GM23338 (cell line): ENCODE data around the gene SCAANT1. TPM values are rescaled to one million over a fixed set of nuclear protein-coding genes. Genes with fewer than 3 reads are reported as not detected.

ENCODE experiments used
- ATAC-seq: fragments of 200-7000 bp; cut with Tn5 transposase; 3 replicates; pipeline ENCODE4 v1.9.1; 2020
- DNase-seq: peaks from one replicate; pipeline ENCODE4 v3.0.0-alpha.2; 2015; ENCODE audit warnings: low spot score
- H2AFZ ChIP-seq: fragments of 200-600 bp; sonication (generic); 2 replicates; pipeline ENCODE4 v1.8.0; 2016; ENCODE audit warnings: antibody characterized with exemption, mild to moderate bottlenecking, moderate library complexity
- H3F3A ChIP-seq: fragments of 200-600 bp; sonication (generic); replicated peaks from 2 replicates; pipeline ENCODE4 v1.8.0; 2017; ENCODE audit warnings: antibody characterized with exemption, mixed run types, low read depth
- H3K27ac ChIP-seq: fragments of 200-600 bp; sonication (generic); 2 replicates; pipeline ENCODE4 v1.6.1; 2016; ENCODE audit warnings: low read depth
- H3K27me3 ChIP-seq: fragments of 200-600 bp; sonication (generic); 2 replicates; pipeline ENCODE4 v1.8.0; 2016; ENCODE audit warnings: mild to moderate bottlenecking, mixed run types, moderate library complexity; ENCODE audit not compliant: insufficient read depth
- H3K36me3 ChIP-seq: fragments of 200-600 bp; sonication (generic); 2 replicates; pipeline ENCODE4 v1.8.0; 2016; ENCODE audit warnings: mild to moderate bottlenecking; ENCODE audit not compliant: insufficient read depth
- H3K4me1 ChIP-seq: fragments of 200-600 bp; sonication (generic); 2 replicates; pipeline ENCODE4 v1.8.0; 2016; ENCODE audit warnings: mild to moderate bottlenecking, moderate library complexity; ENCODE audit not compliant: insufficient read depth
- H3K4me2 ChIP-seq: fragments of 200-600 bp; sonication (generic); 2 replicates; pipeline ENCODE4 v1.7.1; 2017; ENCODE audit warnings: mixed run types
- H3K4me3 ChIP-seq: fragments of 200-600 bp; sonication (generic); 2 replicates; pipeline ENCODE4 v1.6.1; 2016; ENCODE audit warnings: mixed run types
- H3K79me2 ChIP-seq: fragments of 200-600 bp; sonication (generic); replicated peaks from 2 replicates; pipeline ENCODE4 v1.8.0; 2017; ENCODE audit warnings: mild to moderate bottlenecking; ENCODE audit not compliant: insufficient read depth
- H3K9me2 ChIP-seq: fragments of 200-600 bp; sonication (generic); 2 replicates; pipeline ENCODE4 v1.8.0; 2017; ENCODE audit not compliant: insufficient read depth
- H4K20me1 ChIP-seq: fragments of 200-600 bp; sonication (generic); replicated peaks from 2 replicates; pipeline ENCODE4 v1.8.0; 2017; ENCODE audit warnings: mild to moderate bottlenecking; ENCODE audit not compliant: insufficient read depth
- H3K27ac Mint-ChIP-seq: 2 replicates; pipeline ENCODE4 v1.8.0; 2020; ENCODE audit warnings: inconsistent platforms, mild to moderate bottlenecking, moderate library complexity, mixed read lengths
- H3K27me3 Mint-ChIP-seq: 3 replicates; pipeline ENCODE4 v1.8.0; 2022; ENCODE audit warnings: low read depth, mild to moderate bottlenecking, moderate library complexity, mixed read lengths, inconsistent platforms; ENCODE audit not compliant: insufficient read depth, poor library complexity
- H3K36me3 Mint-ChIP-seq: 3 replicates; pipeline ENCODE4 v1.8.0; 2021; ENCODE audit warnings: low read depth, mild to moderate bottlenecking, inconsistent platforms, moderate library complexity, mixed read lengths
- H3K4me1 Mint-ChIP-seq: 3 replicates; pipeline ENCODE4 v1.8.0; 2020; ENCODE audit warnings: mild to moderate bottlenecking, inconsistent platforms, mixed read lengths
- H3K4me3 Mint-ChIP-seq: 3 replicates; pipeline ENCODE4 v1.8.0; 2021; ENCODE audit warnings: moderate library complexity, mild to moderate bottlenecking, inconsistent platforms, mixed read lengths
- H3K9me3 Mint-ChIP-seq: 3 replicates; pipeline ENCODE4 v1.8.0; 2020; ENCODE audit warnings: moderate library complexity, mild to moderate bottlenecking, inconsistent platforms, mixed read lengths
- NANOG ChIP-seq: IDR thresholded peaks from 2 replicates; pipeline ENCODE4 v1.6.1; 2016; ENCODE audit warnings: antibody characterized with exemption, borderline replicate concordance
- POLR2AphosphoS5 ChIP-seq: IDR thresholded peaks from 2 replicates; pipeline ENCODE4 v1.6.1; 2016; ENCODE audit warnings: antibody characterized with exemption, low read depth
- ZNF114 ChIP-seq: fragments of 250-450 bp; sonication (Bioruptor Pico); IDR thresholded peaks from 2 replicates; pipeline ENCODE4 v1.5.0; 2020; ENCODE audit warnings: mild to moderate bottlenecking, moderate library complexity
- polyA plus RNA-seq: library from polyadenylated mRNA; unstranded; fragments of >200 nt; fragmentation: Nextera tagmentation; extraction: Ambion mirVana; gene quantifications from 2 replicates; pipeline ENCODE4 v1.2.1, GENCODE V29; 2016
- total RNA-seq: library from RNA; depleted of rRNA; stranded (reverse); fragments of >200 nt; shearing (Covaris generic); gene quantifications from 2 replicates; pipeline ENCODE4 v1.2.3, GENCODE V29; 2014
- TF ChIP-seq, protein P1 (sequence below), 2 experiments: fragments of 200-600 bp in 1 of 2; sonication (generic) in 1 of 2; conservative IDR thresholded peaks; 2 replicates each; pipeline versions ENCODE4 v1.5.1 to v1.6.1; 2016 to 2017; ENCODE audit warnings: antibody characterized with exemption in 2 of 2, low read depth in 2 of 2, mild to moderate bottlenecking in 2 of 2, moderate library complexity in 1 of 2
- TF ChIP-seq, protein P2 (sequence below): IDR thresholded peaks from one replicate; pipeline ENCODE4 v1.6.1; 2018; ENCODE audit warnings: antibody characterized with exemption; ENCODE audit not compliant: unreplicated experiment

The SCAANT1 gene
- total and polyA plus RNA-seq, 2 experiments from 2014 or later = 1.2 TPM; not detected in 1

DNA sequence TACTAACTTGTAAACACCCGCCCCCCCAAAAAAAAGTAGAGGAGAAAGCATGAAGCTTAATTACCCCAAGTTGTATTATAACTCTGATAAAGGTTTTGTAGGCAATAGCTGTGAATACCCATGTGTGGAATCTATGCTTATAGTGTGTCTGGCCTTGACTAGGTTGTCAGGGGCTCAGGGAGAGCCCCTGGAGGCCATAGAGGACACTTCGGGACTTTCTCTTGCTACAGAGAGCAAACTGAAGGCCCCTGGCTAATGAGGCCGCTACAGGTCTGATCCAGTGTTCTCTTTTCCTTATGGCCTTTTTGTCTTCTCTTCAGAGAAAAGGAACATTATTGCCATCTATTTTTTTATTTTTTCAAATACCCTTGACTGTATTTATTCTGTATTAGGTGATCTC is 19.1 kb upstream of the SCAANT1 start:
- Mint-ChIP-seq H3K4me1 (peaks cover 43% of the 10 kb centered on the region), H3K9me3 (peaks cover 4% of the 10 kb centered on the region; the same call in 1 of the 3 replicates), H3K27ac (peak overlapping the region; percentile 0; the same call in 1 of the 2 replicates), H3K4me3 (no peak overlapping the region), H3K27me3 (no peaks in the 10 kb centered on the region), H3K36me3 (peaks cover 6% of the 10 kb centered on the region)
- Histone ChIP-seq H3K79me2 (peaks cover 60% of the 10 kb centered on the region), H3K36me3 (no peaks in the 10 kb centered on the region), H3K9me2 (no peaks in the 10 kb centered on the region), H3K27me3 (no peaks in the 10 kb centered on the region), H3K4me1 (peaks cover 22% of the 10 kb centered on the region; the same call in 1 of the 2 replicates), H3K27ac (peak overlapping the region; percentile 47; the same call in 1 of the 2 replicates), H2AFZ (no peak overlapping the region), H3K4me2 (no peak overlapping the region), H4K20me1 (peaks cover 6% of the 10 kb centered on the region; the same call in 1 of the 2 replicates), H3K4me3 (no peak overlapping the region), H3F3A (no peaks in the 10 kb centered on the region)
- ATAC-seq (peak; percentile 91), DNase-seq (peak; percentile 59)
- no peak for TF ChIP-seq ZNF114 (CRISPR knock-in tag)
- TF ChIP-seq, protein P1, sequence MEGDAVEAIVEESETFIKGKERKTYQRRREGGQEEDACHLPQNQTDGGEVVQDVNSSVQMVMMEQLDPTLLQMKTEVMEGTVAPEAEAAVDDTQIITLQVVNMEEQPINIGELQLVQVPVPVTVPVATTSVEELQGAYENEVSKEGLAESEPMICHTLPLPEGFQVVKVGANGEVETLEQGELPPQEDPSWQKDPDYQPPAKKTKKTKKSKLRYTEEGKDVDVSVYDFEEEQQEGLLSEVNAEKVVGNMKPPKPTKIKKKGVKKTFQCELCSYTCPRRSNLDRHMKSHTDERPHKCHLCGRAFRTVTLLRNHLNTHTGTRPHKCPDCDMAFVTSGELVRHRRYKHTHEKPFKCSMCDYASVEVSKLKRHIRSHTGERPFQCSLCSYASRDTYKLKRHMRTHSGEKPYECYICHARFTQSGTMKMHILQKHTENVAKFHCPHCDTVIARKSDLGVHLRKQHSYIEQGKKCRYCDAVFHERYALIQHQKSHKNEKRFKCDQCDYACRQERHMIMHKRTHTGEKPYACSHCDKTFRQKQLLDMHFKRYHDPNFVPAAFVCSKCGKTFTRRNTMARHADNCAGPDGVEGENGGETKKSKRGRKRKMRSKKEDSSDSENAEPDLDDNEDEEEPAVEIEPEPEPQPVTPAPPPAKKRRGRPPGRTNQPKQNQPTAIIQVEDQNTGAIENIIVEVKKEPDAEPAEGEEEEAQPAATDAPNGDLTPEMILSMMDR (conservative IDR thresholded peaks at IDR 0.05; ENCODE audit: low read depth in 2 of 2) = 0 out of 4 replicates have a peak, but pooled peaks of 1 of the 2 experiments have one; percentile 19

DNA sequence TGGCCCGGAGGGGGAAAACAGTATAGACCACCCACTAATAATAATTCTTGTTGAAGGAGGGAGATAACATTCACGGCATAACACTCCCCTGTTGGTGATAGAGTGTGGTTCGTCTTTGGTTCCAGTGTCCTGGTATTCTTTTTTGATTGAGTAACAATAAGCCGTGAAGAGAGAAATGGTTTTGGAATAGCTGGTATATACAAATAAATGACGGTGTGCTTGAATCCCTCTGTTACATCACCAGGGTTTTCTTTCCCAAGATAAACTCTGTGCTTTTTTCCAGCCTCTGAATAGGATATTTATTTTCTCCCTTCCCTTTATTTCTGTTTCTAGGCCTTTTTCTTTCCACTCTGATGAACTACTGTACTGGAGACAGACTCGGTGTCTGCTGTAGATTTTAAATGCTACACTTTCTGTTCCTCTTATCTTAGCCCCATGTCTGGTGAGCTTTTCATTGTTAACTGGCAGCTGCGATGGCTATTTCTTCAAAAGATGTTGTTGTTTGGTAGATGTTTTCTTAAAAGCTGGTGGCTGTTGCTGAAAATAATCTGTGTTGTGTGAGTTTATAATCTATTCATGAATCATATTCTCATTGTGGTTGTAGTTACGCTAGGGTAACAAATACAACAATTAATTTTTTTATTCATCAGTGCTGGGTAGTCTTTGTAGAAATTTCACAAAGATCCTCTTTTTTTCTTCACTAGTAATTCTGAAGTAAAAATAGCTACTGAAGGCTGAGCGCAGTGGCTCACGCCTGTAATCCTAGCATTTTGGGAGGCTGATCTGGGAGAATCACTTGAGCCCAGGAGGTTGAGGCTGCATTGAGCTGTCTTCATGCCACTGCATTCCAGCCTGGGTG is 15.5 kb upstream of the SCAANT1 start:
- Mint-ChIP-seq H3K9me3 (peaks cover 28% of the 10 kb centered on the region), H3K4me3 (no peak overlapping the region), H3K36me3 (peaks cover 41% of the 10 kb centered on the region), H3K4me1 (peaks cover 19% of the 10 kb centered on the region), H3K27ac (no peak overlapping the region), H3K27me3 (peaks cover 3% of the 10 kb centered on the region)
- Histone ChIP-seq H3K4me3 (no peak overlapping the region), H3F3A (no peaks in the 10 kb centered on the region), H3K4me1 (peaks cover under 1% of the 10 kb centered on the region; the same call in 1 of the 2 replicates), H2AFZ (no peak overlapping the region), H3K27me3 (no peaks in the 10 kb centered on the region), H3K36me3 (0 out of 2 replicates have a peak, but pooled peaks cover 4% of the 10 kb centered on the region), H3K27ac (no peak overlapping the region), H3K9me2 (no peaks in the 10 kb centered on the region; the same call in 1 of the 2 replicates), H3K79me2 (peaks cover 35% of the 10 kb centered on the region), H3K4me2 (no peak overlapping the region), H4K20me1 (peaks cover 6% of the 10 kb centered on the region; the same call in 1 of the 2 replicates)
- DNase-seq = no peak
- TF ChIP-seq ZNF114 (CRISPR knock-in tag) (no peak), NANOG (no peak), POLR2AphosphoS5 (no peak)
- TF ChIP-seq, protein P2, sequence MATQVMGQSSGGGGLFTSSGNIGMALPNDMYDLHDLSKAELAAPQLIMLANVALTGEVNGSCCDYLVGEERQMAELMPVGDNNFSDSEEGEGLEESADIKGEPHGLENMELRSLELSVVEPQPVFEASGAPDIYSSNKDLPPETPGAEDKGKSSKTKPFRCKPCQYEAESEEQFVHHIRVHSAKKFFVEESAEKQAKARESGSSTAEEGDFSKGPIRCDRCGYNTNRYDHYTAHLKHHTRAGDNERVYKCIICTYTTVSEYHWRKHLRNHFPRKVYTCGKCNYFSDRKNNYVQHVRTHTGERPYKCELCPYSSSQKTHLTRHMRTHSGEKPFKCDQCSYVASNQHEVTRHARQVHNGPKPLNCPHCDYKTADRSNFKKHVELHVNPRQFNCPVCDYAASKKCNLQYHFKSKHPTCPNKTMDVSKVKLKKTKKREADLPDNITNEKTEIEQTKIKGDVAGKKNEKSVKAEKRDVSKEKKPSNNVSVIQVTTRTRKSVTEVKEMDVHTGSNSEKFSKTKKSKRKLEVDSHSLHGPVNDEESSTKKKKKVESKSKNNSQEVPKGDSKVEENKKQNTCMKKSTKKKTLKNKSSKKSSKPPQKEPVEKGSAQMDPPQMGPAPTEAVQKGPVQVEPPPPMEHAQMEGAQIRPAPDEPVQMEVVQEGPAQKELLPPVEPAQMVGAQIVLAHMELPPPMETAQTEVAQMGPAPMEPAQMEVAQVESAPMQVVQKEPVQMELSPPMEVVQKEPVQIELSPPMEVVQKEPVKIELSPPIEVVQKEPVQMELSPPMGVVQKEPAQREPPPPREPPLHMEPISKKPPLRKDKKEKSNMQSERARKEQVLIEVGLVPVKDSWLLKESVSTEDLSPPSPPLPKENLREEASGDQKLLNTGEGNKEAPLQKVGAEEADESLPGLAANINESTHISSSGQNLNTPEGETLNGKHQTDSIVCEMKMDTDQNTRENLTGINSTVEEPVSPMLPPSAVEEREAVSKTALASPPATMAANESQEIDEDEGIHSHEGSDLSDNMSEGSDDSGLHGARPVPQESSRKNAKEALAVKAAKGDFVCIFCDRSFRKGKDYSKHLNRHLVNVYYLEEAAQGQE = no peak
- ATAC-seq = no peak
